GM12892 (cell line): Measurements from ENCODE around the gene CELF6.

Experiments used
- POLR2A ChIP-seq: IDR thresholded peaks from 2 replicates; pipeline ENCODE4 v1.6.1; 2011; ENCODE audit warnings: low read depth, low read length, control low read depth
- POLR2AphosphoS5 ChIP-seq: IDR thresholded peaks from 2 replicates; pipeline ENCODE4 v1.6.1; 2011; ENCODE audit warnings: low read depth, low read length, control low read depth
- TAF1 ChIP-seq: IDR thresholded peaks from 2 replicates; pipeline ENCODE4 v1.6.1; 2011; ENCODE audit warnings: low read depth, mild to moderate bottlenecking, control low read depth, low read length, borderline replicate concordance

DNA sequence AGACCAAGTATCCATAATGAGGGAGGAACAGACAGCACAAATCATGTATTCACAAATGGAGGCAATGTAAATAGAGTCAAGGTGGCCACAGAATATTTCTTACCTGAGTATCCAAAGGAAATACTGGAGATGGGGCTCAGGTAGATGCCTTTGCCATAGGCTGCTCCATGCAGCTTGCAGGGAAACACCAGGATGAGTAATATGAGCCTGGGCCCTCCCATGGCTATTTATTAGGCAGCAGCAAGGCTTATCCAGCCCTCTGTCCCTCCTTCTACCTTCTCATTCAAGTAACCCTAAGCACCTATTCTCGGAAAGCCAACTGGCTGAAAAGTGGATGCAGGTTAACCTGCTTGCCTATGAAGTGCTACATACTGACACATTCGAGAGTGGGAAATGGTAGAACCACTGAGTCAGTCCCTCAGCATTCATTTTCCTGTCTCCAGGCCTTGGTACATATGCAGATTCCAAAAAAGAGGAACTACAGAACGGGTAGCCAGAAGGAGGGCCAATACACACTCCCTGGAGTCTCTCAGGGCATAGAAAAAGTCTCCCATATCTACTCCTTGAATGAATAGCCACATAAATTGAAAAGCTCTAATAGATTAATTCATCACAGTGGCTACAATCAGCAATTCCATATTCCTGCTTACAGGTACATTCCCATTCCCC lies 70.7 kb downstream of the CELF6 start:
- TF ChIP-seq POLR2AphosphoS5 = no peak
- no peak for TF ChIP-seq TAF1
- no peak for TF ChIP-seq POLR2A
